Psoas muscle (tissue), 8 donors: Measurements from ENCODE around the gene S100Z. TPM values are rescaled to one million over a fixed set of nuclear protein-coding genes. Genes with fewer than 3 reads are reported as not detected.

Source experiments
- ATAC-seq, 4 donors: fragments of 200-7000 bp; cut with Tn5 transposase; one replicate each; pipeline ENCODE4 v1.9.1; 2020; ENCODE audit warnings: moderate library complexity in 3 of 4, mild to moderate bottlenecking in 2 of 4
- DNase-seq, 2 donors: peaks; one replicate each; pipeline ENCODE4 v3.0.0-alpha.2; 2020
- H3K27ac ChIP-seq: fragments of 200-600 bp; one replicate; pipeline ENCODE4 v1.8.0; 2022
- H3K27me3 ChIP-seq, 3 donors: fragments of 200-600 bp in 1 of 3; one replicate each; pipeline versions ENCODE4 v1.6.1 to v1.8.0; 2013 to 2022; ENCODE audit warnings: low read length in 2 of 3, mild to moderate bottlenecking in 2 of 3, moderate library complexity in 1 of 3; ENCODE audit not compliant: insufficient read depth in 3 of 3
- H3K36me3 ChIP-seq, 2 donors: fragments of 200-600 bp in 1 of 2; one replicate each; pipeline versions ENCODE4 v1.6.1 to v1.8.0; 2013 to 2022; ENCODE audit warnings: low read depth in 1 of 2, mild to moderate bottlenecking in 1 of 2, moderate library complexity in 1 of 2; ENCODE audit not compliant: insufficient read depth in 1 of 2
- H3K4me1 ChIP-seq: fragments of 200-600 bp; one replicate; pipeline ENCODE4 v1.8.0; 2022
- H3K4me3 ChIP-seq: fragments of 200-600 bp; one replicate; pipeline ENCODE4 v1.8.0; 2022; ENCODE audit warnings: mild to moderate bottlenecking
- H3K9me3 ChIP-seq: fragments of 200-600 bp; one replicate; pipeline ENCODE4 v1.8.0; 2022
- CTCF ChIP-seq: fragments of 200-600 bp; IDR thresholded peaks from one replicate; pipeline ENCODE4 v1.8.0; 2022; ENCODE audit warnings: antibody characterized with exemption
- WGBS, 3 donors: extraction: QIAGEN DNeasy Blood & Tissue Kit; methylation state at CpG; one replicate each; pipeline versions ENCODE4 v1.1.6 to v1.1.7; 2013; 5-methylcytosine and 5-hydroxymethylcytosine counted together
- intact Hi-C, 2 donors: fragments of 100-400 bp; cut with DNase I; formaldehyde crosslinking; loops; one replicate each; pipeline versions ENCODE4 v1.11.0 to v1.14.2; 2022
- polyA plus RNA-seq, 3 donors: library from polyadenylated mRNA; stranded (reverse); fragments of 200-250 nt; gene quantifications; one replicate each; pipeline ENCODE4 v1.2.3, GENCODE V29; 2013
- total RNA-seq, 4 donors: library from RNA; stranded (reverse); fragmentation: NEBNext Ultra II Directional in 2 of 4; extraction: Animal tissue kit (Norgen Biotek cat#: 25700) in 2 of 4; gene quantifications; one replicate each; pipeline versions ENCODE4 v1.2.1 to v1.2.4, GENCODE V29; 2021 to 2023
- donor health status: healthy with polysubstance abuse.
- donor health status: DM: no; HTN: no; CAD: no; lungs with moderate emphysema.
- donor health status: Bipolar disorder and iron deficiency.
- donor health status: healthy.
- donor health status: DM: yes; HTN: yes; CAD: no.
- donor health status: DM: no; HTN: no; CAD: no.
- donor health status: DM: no; HTN: no; CAD: no.
- donor health status: DM: yes; HTN: yes; CAD: no.

The S100Z gene
- total and polyA plus RNA-seq, 7 donors: 0.09 TPM; not detected in 6

- no peaks in the 10 kb centered on the region for H3K9me3 ChIP-seq
- no peak for TF ChIP-seq CTCF
- H3K27ac ChIP-seq: no peak overlapping the region
- no peaks in the 10 kb centered on the region for H3K36me3 ChIP-seq
- DNase-seq: no peak
- no peak overlapping the region for H3K4me3 ChIP-seq
- intact Hi-C loops: no loop called here
- H3K4me1 ChIP-seq: no peaks in the 10 kb centered on the region
- H3K27me3 ChIP-seq: no peaks in the 10 kb centered on the region
- ATAC-seq: no peak
- WGBS, 3 donors: 58 to 73% (median 61%) methylated on average over 4 of the region's 4 CpGs
These were observed 70.7 kb downstream of the S100Z start for GRCh38 chr5:76920491-76920890.

- Histone ChIP-seq H3K9me3 (no peaks in the 10 kb centered on the region), H3K4me1 (no peaks in the 10 kb centered on the region), H3K27ac (no peak overlapping the region), H3K36me3 (no peaks in the 10 kb centered on the region), H3K4me3 (no peak overlapping the region), H3K27me3 (no peaks in the 10 kb centered on the region)
- DNase-seq: no peak
- intact Hi-C loops: no loop called here
- no peak for ATAC-seq
- WGBS, 3 donors: 39 to 48% (median 45%) methylated on average over 6 of the region's 6 CpGs
- TF ChIP-seq CTCF: no peak
These were observed 76.7 kb downstream of the S100Z start for GRCh38 chr5:76926329-76927105.

- WGBS, 3 donors: 74 to 75% (median 75%) methylated on average over 4 of the region's 4 CpGs
- DNase-seq (no peak), ATAC-seq (no peak)
- H3K9me3 ChIP-seq: no peaks in the 10 kb centered on the region
- no peaks in the 10 kb centered on the region for H3K4me1 ChIP-seq
- H3K27me3 ChIP-seq: no peaks in the 10 kb centered on the region
- intact Hi-C loops: no loop called here
- H3K27ac ChIP-seq: no peak overlapping the region
- H3K36me3 ChIP-seq: no peaks in the 10 kb centered on the region
- no peak overlapping the region for H3K4me3 ChIP-seq
- TF ChIP-seq CTCF: no peak
These were observed 78.1 kb downstream of the S100Z start for GRCh38 chr5:76927961-76928360.

DNA sequence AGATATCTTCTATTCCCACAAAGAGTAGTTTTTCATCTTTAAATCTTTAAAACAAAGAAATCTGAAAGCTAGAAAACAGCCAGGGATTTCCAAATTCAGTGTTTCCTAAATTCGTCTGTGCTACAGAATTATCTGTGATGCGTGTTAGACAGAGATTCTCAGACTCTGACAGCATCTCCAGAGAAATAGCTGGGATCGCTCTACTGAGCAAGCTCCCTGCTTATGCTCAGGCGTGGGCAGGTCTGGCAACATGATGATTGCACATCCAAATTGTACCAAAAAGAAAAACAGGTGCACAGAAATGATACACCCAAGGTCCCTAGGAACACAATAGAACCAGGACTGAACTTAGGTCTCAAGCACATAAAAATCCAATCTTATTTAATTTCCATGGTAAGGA, 80.3 kb downstream of the S100Z start:
- intact Hi-C loops: no loop called here
- H3K27me3 ChIP-seq: no peaks in the 10 kb centered on the region
- ATAC-seq (no peak), DNase-seq (no peak)
- no peak overlapping the region for H3K27ac ChIP-seq
- H3K4me1 ChIP-seq: no peaks in the 10 kb centered on the region
- H3K4me3 ChIP-seq: no peak overlapping the region
- no peaks in the 10 kb centered on the region for H3K9me3 ChIP-seq
- 70 to 79% (median 70%) methylated on average over 4 of the region's 4 CpGs for WGBS, 3 donors
- no peaks in the 10 kb centered on the region for H3K36me3 ChIP-seq
- TF ChIP-seq CTCF: no peak

DNA sequence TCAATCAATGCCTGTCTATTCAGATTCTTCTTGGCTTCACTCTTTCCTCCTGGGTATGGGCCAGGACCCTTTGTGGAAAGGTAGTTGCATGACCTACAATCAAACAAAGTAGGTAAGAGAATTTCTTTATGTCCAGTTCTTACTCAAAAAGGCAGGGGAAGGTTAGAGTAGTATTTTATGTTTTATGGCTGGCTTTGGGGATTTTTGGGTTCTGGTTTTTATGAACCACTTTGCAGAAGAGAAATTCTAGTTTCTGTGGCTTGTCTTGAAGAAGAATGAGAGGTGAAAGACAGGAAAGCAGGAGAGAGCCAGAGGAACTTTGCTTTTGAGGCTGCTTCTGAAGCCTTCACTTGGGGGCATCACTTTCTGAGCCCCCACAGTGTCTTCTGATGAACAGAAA, 88.4 kb downstream of the S100Z start:
- no peak overlapping the region for H3K27ac ChIP-seq
- no peaks in the 10 kb centered on the region for H3K36me3 ChIP-seq
- intact Hi-C loops: no loop called here
- H3K4me1 ChIP-seq: no peaks in the 10 kb centered on the region
- H3K27me3 ChIP-seq: no peaks in the 10 kb centered on the region
- no peak for ATAC-seq
- no peaks in the 10 kb centered on the region for H3K9me3 ChIP-seq
- no peak for DNase-seq
- TF ChIP-seq CTCF: no peak
- no peak overlapping the region for H3K4me3 ChIP-seq
